ENCODE results near the gene ZNF579.
"Not testable (repeated sequence)": the region's sequence is repeated elsewhere in the genome, so short reads cannot be mapped to it uniquely, and the experiment has no call there.

The ZNF579 gene

DNA sequence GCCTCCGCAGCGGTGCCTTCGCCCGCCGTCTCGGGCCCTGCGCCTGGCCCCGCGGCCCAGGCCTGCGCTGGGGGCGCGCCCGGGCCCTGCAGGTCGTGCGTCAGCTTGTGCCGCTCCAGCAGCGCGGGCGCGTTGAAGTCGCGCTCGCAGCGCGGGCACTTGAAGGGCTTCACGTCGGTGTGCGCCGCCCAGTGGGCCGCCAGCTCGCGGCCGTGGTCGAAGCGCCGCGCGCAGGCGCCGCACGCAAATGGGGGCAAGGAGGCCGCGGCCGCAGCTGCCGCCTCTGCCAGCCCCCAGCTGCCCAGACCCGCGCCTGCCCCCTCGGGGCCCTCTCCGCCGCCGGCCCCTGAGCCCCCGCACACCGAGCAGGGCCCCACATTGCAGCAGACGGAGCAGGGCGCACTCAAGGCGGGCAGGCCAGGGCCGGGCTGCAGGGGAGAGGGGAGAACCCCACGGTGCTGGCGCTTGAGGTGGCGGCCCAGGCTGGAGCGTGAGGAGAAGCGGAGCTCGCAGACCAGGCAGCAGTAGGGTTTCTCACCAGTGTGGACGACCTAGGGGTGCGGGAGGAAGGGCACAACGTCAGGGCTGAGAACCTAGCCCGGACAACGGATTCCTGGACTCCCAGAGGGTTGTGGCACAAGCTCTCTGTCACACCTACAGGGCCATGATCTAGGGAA is 12.6 kb upstream of the ZNF579 start:
- DNase-seq, result no peak

DNA sequence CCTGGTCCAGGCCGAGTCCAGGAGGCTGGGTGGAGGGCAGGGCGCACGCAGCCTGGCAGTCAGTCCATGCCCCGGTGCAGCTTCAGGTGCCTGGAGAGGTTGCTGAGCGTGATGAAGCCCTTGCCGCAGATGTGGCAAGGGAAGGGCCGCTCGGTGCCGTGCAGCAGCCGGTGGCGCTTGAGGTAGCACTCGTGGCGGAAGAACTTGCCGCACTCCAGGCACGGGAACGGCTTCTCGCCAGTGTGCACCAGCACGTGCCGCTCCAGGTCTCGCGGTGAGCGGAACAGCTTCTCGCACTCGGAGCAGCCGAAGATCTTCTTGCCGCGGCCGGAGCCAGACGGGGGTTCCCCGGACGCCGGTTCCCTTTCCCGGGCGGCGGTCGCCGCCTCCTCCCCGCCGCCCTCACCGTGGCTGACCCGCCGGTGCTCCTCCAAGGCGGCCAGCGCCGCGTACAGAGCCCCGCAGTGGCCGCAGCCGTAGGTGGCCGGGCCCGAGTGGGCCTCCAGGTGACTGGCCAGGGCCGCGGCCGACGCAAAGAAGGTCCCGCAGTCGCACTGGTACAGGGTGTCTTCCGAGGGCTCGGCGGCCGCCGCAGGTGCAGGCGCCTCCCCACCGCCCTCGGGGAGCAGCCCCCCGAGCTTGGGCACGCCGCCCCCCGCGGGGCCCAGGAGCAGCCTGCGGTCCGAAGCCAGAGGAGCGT is 11.9 kb upstream of the ZNF579 start:
- no peak for DNase-seq

- no peak for DNase-seq
Observed at GRCh38 chr19:55591555-55591954, 10.9 kb upstream of the ZNF579 start.

GRCh38 chr19:55590617-55591016 is 10.0 kb upstream of the ZNF579 start:
- no peak for DNase-seq

GRCh38 chr19:55590109-55590508 is 9.5 kb upstream of the ZNF579 start:
- no peak for DNase-seq

DNA sequence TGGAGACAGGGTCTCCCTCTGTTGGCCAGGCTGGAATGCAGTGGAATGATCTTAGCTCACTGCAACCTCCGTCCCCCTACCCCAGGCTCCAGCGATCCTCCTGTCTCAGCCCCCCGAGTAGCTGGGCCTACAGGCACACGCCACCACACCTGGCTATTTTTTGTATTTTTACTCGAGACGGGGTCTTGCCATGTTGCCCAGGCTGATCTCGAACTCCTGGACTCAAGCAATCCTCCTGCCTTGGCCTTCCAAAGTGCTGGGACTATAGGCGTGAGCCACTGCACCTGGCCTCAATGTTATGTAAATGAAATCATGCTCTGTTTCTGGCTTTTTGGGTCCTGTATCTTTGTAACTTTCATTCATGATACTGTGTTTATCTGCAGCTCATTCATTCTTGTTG is 8.1 kb upstream of the ZNF579 start:
- no peak for DNase-seq

DNA sequence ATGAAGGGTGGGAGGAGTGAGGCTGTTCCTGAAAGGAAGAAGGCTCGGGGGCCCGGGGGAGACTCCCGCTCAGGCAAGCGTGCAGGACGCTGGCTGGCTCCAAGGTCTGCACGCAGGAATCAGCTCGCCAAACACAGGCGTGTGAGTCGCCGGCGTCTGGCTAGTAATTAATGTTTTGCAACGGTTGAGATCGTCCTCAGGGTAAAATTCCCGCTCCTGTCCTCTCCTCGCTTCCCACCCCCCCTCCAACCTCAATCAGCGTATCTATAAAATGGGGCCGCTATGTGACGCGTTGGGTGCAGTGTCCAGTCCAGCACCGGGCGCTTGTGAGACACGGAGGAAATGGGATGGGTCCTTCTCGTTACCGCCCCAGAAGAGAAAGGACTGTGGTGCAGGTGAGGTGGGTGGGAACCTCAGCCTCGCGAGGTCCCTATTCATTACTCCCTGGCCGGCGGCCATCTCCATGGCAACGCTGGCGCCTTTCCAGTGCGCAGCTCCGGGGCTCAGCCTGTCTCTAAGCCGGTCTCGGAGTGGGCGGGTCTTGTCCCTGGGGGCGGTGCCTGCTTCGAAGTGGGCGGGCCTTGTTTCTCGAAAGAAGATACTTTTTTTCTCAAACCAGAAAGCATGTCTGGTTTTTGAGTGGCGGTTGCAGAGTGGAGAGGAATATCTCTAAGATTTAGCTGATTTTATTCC is 6.5 kb upstream of the ZNF579 start:
- DNase-seq, result peak; percentile 98

GRCh38 chr19:55585658-55586339 is 5.2 kb upstream of the ZNF579 start:
- DNase-seq, result peak; percentile 85

- DNase-seq, result no peak
Observed at GRCh38 chr19:55584871-55585270, 4.2 kb upstream of the ZNF579 start.

GRCh38 chr19:55583897-55584296 is 3.2 kb upstream of the ZNF579 start:
- not testable (repeated sequence) for DNase-seq

DNA sequence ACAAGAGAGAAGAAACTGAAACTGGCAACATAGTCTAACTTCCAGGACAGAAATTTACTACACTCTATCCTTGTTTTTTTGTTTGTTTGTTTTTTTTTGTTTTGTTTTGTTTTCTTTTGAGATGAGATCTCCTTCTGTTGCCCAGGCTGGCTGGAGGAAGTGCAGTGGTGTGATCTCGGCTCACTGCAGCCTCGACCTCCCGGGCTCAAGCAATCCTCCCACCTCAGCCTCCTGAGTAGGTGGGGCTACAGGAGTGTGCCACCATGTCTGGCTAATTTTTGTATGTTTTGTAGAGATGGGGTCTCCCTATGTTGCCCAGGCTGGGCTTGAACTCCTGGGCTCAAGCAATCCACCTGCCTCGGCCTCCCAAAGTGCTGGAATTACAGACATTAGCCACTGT is 1.6 kb upstream of the ZNF579 start:
- not testable (repeated sequence) for DNase-seq

GRCh38 chr19:55581823-55582223 is 1.2 kb upstream of the ZNF579 start:
- DNase-seq, result no peak

GRCh38 chr19:55581145-55581822 is 636 bp upstream of the ZNF579 start:
- DNase-seq, result no peak

GRCh38 chr19:55579766-55580621 is 654 bp downstream of the ZNF579 start:
- no peak for DNase-seq

- no peak for DNase-seq
Observed at GRCh38 chr19:55578761-55579747, 1.6 kb downstream of the ZNF579 start.

DNA sequence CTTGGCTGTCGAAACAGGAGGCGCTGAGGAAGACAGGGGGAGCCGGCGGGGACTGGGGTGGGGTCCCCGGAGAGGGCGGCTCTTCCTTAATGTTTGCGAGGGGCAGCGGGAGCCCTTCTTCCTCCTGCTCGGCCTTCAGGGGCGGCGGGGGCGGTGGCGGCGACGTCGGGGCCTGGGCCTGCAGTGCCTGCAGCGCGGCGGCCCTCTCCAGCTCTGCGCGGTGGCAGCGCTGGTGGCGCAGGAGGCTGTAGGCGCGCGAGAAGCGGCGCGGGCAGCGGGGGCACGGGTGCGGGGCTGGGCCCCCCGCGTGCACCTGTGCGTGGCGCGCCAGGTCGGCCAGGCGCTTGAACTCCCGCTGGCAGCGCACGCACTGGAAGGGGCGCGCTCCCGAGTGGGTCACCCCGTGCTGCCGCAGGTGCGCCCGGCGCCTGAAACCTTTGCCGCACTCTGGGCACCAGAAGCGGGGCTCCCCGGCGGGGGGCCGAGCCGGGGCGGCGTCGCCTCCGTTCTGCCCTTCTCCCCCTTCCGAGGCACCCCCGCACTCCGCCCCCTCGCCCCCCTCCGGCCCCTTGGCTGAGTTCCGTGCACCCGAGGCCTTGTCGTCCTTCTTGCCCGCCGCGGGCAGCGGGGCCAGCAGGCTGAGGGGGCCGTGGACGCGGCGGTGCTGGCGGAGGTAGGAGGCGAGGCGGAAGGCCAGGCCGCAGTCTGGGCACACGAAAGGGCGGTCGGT is 2.5 kb downstream of the ZNF579 start:
- no peak for DNase-seq

- no peak for DNase-seq
Observed at GRCh38 chr19:55576746-55577145, 3.9 kb downstream of the ZNF579 start.

DNA sequence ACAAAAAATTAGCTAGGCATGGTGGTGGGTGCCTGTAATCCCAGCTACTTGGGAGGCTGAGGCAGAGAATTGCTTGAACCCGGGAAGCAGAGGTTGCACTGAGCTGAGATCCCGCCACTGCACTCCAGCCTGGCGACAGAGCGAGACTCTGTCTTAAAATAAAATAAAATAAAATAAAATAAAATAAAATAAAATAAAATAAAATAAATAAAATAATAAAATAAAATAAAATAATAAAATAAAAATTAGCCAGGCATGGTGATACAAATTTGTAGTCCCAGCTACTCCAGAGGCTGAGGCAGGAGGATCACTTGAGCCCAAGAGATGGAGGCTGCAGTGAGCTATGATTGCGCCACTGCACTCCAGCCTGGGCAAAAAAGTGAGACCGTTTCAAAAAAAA is 6.7 kb downstream of the ZNF579 start:
- DNase-seq, result not testable (repeated sequence)

GRCh38 chr19:55569477-55569876 is 11.2 kb downstream of the ZNF579 start:
- not testable (repeated sequence) for DNase-seq

Data from NCI-H774 (cell line).